HCT116 (cell line): ENCODE data around the gene GPR34. TPM values are rescaled to one million over a fixed set of nuclear protein-coding genes. Genes with fewer than 3 reads are reported as not detected.

Experiments used
- ATAC-seq: fragments of 200-7000 bp; cut with Tn5 transposase; 2 replicates; pipeline ENCODE4 v1.9.1; 2020; ENCODE audit warnings: mild to moderate bottlenecking, moderate library complexity
- BruUV-seq: library from RNA; stranded (reverse); fragments of 400-500 nt; replicated peaks from 2 replicates; lab custom pipeline; 2021; lab: Mats Ljungman, UMichigan
- CTCF ChIA-PET: fragments of 300-600 bp; sonication (Branson Sonifier 250); formaldehyde crosslinking; loops from one replicate; lab custom pipeline; 2021; ENCODE audit warnings: antibody characterized with exemption; lab: Charles Lee
- POLR2A ChIA-PET: fragments of 300-600, 350-600 bp; sonication (Branson Sonifier 250); formaldehyde crosslinking; loops from one replicate; lab custom pipeline; 2021; ENCODE audit warnings: antibody characterized with exemption; lab: Charles Lee
- RAD21 ChIA-PET, 2 experiments: fragments of 300-600 bp; sonication (Branson Sonifier 250); formaldehyde crosslinking; loops; one replicate each; lab custom pipeline; 2023; ENCODE audit warnings: low total read pairs in 2 of 2; ENCODE audit not compliant: uncharacterized antibody in 2 of 2, unreplicated experiment in 2 of 2, low non-redundant PET in 1 of 2; lab: Charles Lee
- DNase-seq: peaks from one replicate; pipeline ENCODE4 v3.0.0-alpha.2; 2010; ENCODE audit warnings: low read depth, low spot score
- H2AFZ ChIP-seq: fragments of 200-600 bp; shearing (Covaris generic), sonication (generic); 2 replicates; pipeline ENCODE4 v1.6.1; 2017; ENCODE audit warnings: low read depth, mixed run types, mixed read lengths, antibody characterized with exemption, low read length; ENCODE audit not compliant: poor library complexity, severe bottlenecking
- H3K27ac ChIP-seq: 2 replicates; pipeline ENCODE4 v1.5.1; 2012; ENCODE audit warnings: low read depth, low read length
- H3K27me3 ChIP-seq: fragments of 200-600 bp; sonication (generic); 2 replicates; pipeline ENCODE4 v1.6.1; 2016; ENCODE audit warnings: mixed run types, low read length, mixed read lengths; ENCODE audit not compliant: insufficient read depth
- H3K36me3 ChIP-seq, 2 experiments: fragments of 200-500 bp in 1 of 2; fragments of 200-600 bp in 1 of 2; sonication (Bioruptor generic) in 1 of 2; sonication (generic) in 1 of 2; 2 replicates each; pipeline versions ENCODE4 v1.5.1 to v1.6.1; 2014 to 2016; ENCODE audit warnings: low read length in 2 of 2, inconsistent platforms in 1 of 2, mixed read lengths in 1 of 2, mixed run types in 1 of 2; ENCODE audit not compliant: insufficient read depth in 2 of 2, control insufficient read depth in 1 of 2
- H3K4me1 ChIP-seq, 2 experiments: fragments of 200-600 bp in 1 of 2; sonication (generic) in 1 of 2; 2 replicates each; pipeline versions ENCODE4 v1.5.1 to v1.6.1; 2012 to 2017; ENCODE audit warnings: low read length in 2 of 2, inconsistent platforms in 1 of 2, mild to moderate bottlenecking in 1 of 2, mixed read lengths in 1 of 2, mixed run types in 1 of 2, moderate library complexity in 1 of 2; ENCODE audit not compliant: insufficient read depth in 2 of 2, control insufficient read depth in 1 of 2
- H3K4me2 ChIP-seq: fragments of 200-600 bp; sonication (generic); 2 replicates; pipeline ENCODE4 v1.6.1; 2017; ENCODE audit warnings: mixed run types, low read length, mixed read lengths
- H3K4me3 ChIP-seq, 2 experiments: fragments of 200-600 bp in 1 of 2; sonication (generic) in 1 of 2; replicated peaks in 1 of 2; 2 replicates each; pipeline ENCODE4 v1.5.1; 2011 to 2016; ENCODE audit warnings: low read length in 2 of 2, control low read depth in 1 of 2, low read depth in 1 of 2, mild to moderate bottlenecking in 1 of 2, mixed read lengths in 1 of 2, mixed run types in 1 of 2
- H3K79me2 ChIP-seq: fragments of 200-600 bp; sonication (generic); 2 replicates; pipeline ENCODE4 v1.6.1; 2017; ENCODE audit warnings: mild to moderate bottlenecking, mixed run types, low read length, moderate library complexity, mixed read lengths; ENCODE audit not compliant: insufficient read depth
- H3K9ac ChIP-seq: fragments of 200-600 bp; sonication (generic); 2 replicates; pipeline ENCODE4 v1.6.1; 2016; ENCODE audit warnings: low read length, mixed read lengths
- H3K9me2 ChIP-seq: fragments of 200-600 bp; sonication (generic), shearing (Covaris generic); 2 replicates; pipeline ENCODE4 v1.6.1; 2017; ENCODE audit warnings: mixed run types, mild to moderate bottlenecking, moderate library complexity; ENCODE audit not compliant: insufficient read depth
- H3K9me3 ChIP-seq, 2 experiments: fragments of 200-500 bp in 1 of 2; fragments of 200-600 bp in 1 of 2; sonication (Bioruptor generic) in 1 of 2; sonication (generic) in 1 of 2; 2 replicates each; pipeline ENCODE4 v1.6.1; 2014 to 2017; ENCODE audit warnings: low read length in 2 of 2, mixed read lengths in 2 of 2, inconsistent platforms in 1 of 2, low read depth in 1 of 2, mild to moderate bottlenecking in 1 of 2, mixed run types in 1 of 2, moderate library complexity in 1 of 2; ENCODE audit not compliant: control insufficient read depth in 1 of 2, insufficient read depth in 1 of 2
- H4K20me1 ChIP-seq: fragments of 200-600 bp; sonication (generic), shearing (Covaris generic); 2 replicates; pipeline ENCODE4 v1.6.1; 2017; ENCODE audit warnings: mixed run types, mild to moderate bottlenecking, moderate library complexity; ENCODE audit not compliant: insufficient read depth
- CEBPB ChIP-seq: IDR thresholded peaks from 2 replicates; pipeline ENCODE4 v1.6.1; 2012; ENCODE audit warnings: low read depth
- EGR1 ChIP-seq: IDR thresholded peaks from 2 replicates; pipeline ENCODE4 v1.6.1; 2012; ENCODE audit warnings: low read depth
- ELF1 ChIP-seq: IDR thresholded peaks from 2 replicates; pipeline ENCODE4 v1.6.1; 2012; ENCODE audit warnings: low read depth, borderline replicate concordance
- EZH2 ChIP-seq: fragments of 200-600 bp; sonication (generic); IDR thresholded peaks from 2 replicates; pipeline ENCODE4 v1.6.1; 2017; ENCODE audit warnings: antibody characterized with exemption, mixed run types
- EZH2phosphoT487 ChIP-seq: fragments of 200-600 bp; IDR thresholded peaks from 2 replicates; pipeline ENCODE4 v1.6.1; 2018; ENCODE audit warnings: antibody characterized with exemption, borderline replicate concordance
- FOSL1 ChIP-seq: IDR thresholded peaks from 2 replicates; pipeline ENCODE4 v1.6.1; 2012; ENCODE audit warnings: low read depth
- MAX ChIP-seq: IDR thresholded peaks from 2 replicates; pipeline ENCODE4 v1.6.1; 2012
- POLR2A ChIP-seq: IDR thresholded peaks from 2 replicates; pipeline ENCODE4 v1.7.0; 2011; ENCODE audit warnings: borderline replicate concordance; ENCODE audit not compliant: insufficient read depth, insufficient read length; ENCODE audit errors: extremely low read depth
- POLR2AphosphoS5 ChIP-seq: IDR thresholded peaks from 2 replicates; pipeline ENCODE4 v1.6.1; 2011; ENCODE audit warnings: mild to moderate bottlenecking, low read depth, low read length, moderate library complexity
- RAD21 ChIP-seq: IDR thresholded peaks from 2 replicates; pipeline ENCODE4 v1.6.1; 2012; ENCODE audit warnings: low read depth, mild to moderate bottlenecking
- REST ChIP-seq: IDR thresholded peaks from 2 replicates; pipeline ENCODE4 v1.6.1; 2012; ENCODE audit warnings: low read depth
- SP1 ChIP-seq: IDR thresholded peaks from 2 replicates; pipeline ENCODE4 v1.6.1; 2012; ENCODE audit warnings: low read depth
- SRF ChIP-seq: IDR thresholded peaks from 2 replicates; pipeline ENCODE4 v1.6.1; 2012; ENCODE audit warnings: low read depth
- TCF7L2 ChIP-seq: IDR thresholded peaks from 2 replicates; pipeline ENCODE4 v1.7.0; 2011; ENCODE audit warnings: borderline replicate concordance, inconsistent platforms; ENCODE audit not compliant: insufficient read depth, insufficient read length; ENCODE audit errors: extremely low read depth
- YY1 ChIP-seq: IDR thresholded peaks from 2 replicates; pipeline ENCODE4 v1.6.1; 2011; ENCODE audit warnings: low read length, low read depth, moderate library complexity, mild to moderate bottlenecking; ENCODE audit not compliant: insufficient replicate concordance; ENCODE audit errors: extremely low read depth
- ZFX ChIP-seq: fragments of 450-650 bp; IDR thresholded peaks from 2 replicates; pipeline ENCODE4 v1.6.1; 2017
- ZNF274 ChIP-seq: fragments of 200-500 bp; sonication (Bioruptor generic); IDR thresholded peaks from 2 replicates; pipeline ENCODE4 v1.6.1; 2014; ENCODE audit warnings: mild to moderate bottlenecking, low read depth, low read length, inconsistent platforms
- intact Hi-C: fragments of 100-400 bp; cut with micrococcal nuclease; formaldehyde crosslinking; loops from 2 replicates; pipeline ENCODE4 v1.10.0; 2022
- total RNA-seq: library from RNA; stranded (reverse); gene quantifications from one replicate; pipeline ENCODE4 v1.2.1, GENCODE V29; 2021; ENCODE audit not compliant: unreplicated experiment
- TF ChIP-seq, protein P1 (sequence below): IDR thresholded peaks from 2 replicates; pipeline ENCODE4 v1.6.1; 2011; ENCODE audit warnings: mild to moderate bottlenecking, low read length, moderate library complexity; ENCODE audit not compliant: insufficient replicate concordance; ENCODE audit errors: extremely low read depth
- TF ChIP-seq, protein P2 (sequence below): IDR thresholded peaks from 2 replicates; pipeline ENCODE4 v1.6.1; 2012

The GPR34 gene
- total RNA-seq, 1 experiment from 2014 or later = not detected

DNA sequence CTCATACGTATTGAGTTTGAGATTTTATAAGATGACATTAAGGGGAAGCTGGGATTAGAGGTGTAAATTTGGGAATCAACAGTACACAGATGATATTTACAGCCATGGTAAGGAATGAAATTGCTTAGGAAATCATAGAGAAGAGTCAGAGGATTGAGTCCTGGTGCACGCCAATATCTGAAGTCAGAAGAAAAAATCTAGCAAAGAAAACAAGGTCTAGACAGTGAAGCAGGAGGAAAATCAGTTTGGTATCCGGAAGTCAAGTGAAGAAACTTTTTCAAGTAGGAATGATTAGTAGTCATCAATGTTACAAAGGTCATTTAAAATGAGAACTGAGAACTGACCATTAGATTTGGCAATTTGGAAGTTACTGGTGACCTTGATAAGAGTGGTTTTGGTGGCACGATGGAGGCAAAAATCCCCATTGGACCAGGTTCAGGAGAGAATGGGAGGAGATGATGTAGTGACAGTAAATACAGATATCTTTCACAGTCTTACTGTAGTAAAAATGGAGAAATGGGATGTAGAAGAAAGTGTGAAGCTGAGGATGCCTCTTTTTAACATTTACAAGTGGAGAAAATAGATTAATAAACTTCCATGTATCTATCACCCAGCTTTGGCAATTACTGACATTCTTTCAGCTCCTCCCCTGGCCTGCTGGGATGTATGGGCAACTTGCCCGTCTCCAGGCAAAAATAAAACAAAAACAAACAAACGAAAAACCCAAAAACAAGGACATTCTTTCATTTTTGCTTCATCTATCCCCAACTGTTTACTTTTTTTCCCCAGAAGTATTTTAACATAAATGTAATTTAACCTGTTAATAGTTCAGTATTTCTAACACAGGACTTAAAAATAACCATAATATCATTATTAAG, 11.4 kb upstream of the GPR34 start:
- Histone ChIP-seq H3K9ac (no peak overlapping the region), H3K4me3 (no peak overlapping the region), H3K9me2 (no peaks in the 10 kb centered on the region), H3K79me2 (no peaks in the 10 kb centered on the region), H3K4me1 (no peaks in the 10 kb centered on the region), H3K4me2 (no peak overlapping the region), H3K9me3 (no peaks in the 10 kb centered on the region), H3K36me3 (no peaks in the 10 kb centered on the region), H3K27me3 (no peaks in the 10 kb centered on the region), H3K27ac (no peak overlapping the region), H2AFZ (no peak overlapping the region), H4K20me1 (no peaks in the 10 kb centered on the region)
- POLR2A ChIA-PET = no interaction called here
- no TSS peak for BruUV-seq
- no peak for ATAC-seq
- intact Hi-C loops = no loop called here
- RAD21 ChIA-PET = no interaction called here
- CTCF ChIA-PET = no interaction called here
- DNase-seq = no peak
- no peak for TF ChIP-seq EZH2phosphoT487
- no peak for TF ChIP-seq SRF
- no peak for TF ChIP-seq ZNF274
- no peak for TF ChIP-seq CEBPB
- no peak for TF ChIP-seq FOSL1
- no peak for TF ChIP-seq MAX
- no peak for TF ChIP-seq EGR1
- TF ChIP-seq POLR2A = no peak
- TF ChIP-seq ELF1 = no peak
- TF ChIP-seq ZFX = no peak
- no peak for TF ChIP-seq POLR2AphosphoS5
- TF ChIP-seq REST = no peak
- TF ChIP-seq EZH2 = no peak
- TF ChIP-seq, protein P1, sequence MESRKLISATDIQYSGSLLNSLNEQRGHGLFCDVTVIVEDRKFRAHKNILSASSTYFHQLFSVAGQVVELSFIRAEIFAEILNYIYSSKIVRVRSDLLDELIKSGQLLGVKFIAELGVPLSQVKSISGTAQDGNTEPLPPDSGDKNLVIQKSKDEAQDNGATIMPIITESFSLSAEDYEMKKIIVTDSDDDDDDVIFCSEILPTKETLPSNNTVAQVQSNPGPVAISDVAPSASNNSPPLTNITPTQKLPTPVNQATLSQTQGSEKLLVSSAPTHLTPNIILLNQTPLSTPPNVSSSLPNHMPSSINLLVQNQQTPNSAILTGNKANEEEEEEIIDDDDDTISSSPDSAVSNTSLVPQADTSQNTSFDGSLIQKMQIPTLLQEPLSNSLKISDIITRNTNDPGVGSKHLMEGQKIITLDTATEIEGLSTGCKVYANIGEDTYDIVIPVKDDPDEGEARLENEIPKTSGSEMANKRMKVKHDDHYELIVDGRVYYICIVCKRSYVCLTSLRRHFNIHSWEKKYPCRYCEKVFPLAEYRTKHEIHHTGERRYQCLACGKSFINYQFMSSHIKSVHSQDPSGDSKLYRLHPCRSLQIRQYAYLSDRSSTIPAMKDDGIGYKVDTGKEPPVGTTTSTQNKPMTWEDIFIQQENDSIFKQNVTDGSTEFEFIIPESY = no peak
- no peak for TF ChIP-seq YY1
- TF ChIP-seq, protein P2, sequence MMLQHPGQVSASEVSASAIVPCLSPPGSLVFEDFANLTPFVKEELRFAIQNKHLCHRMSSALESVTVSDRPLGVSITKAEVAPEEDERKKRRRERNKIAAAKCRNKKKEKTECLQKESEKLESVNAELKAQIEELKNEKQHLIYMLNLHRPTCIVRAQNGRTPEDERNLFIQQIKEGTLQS = no peak
- no peak for TF ChIP-seq SP1
- TF ChIP-seq RAD21 = no peak
- TF ChIP-seq TCF7L2 = no peak
